Measurements from ENCODE around the gene EHD1.

- TF ChIP-seq CTCF (IDR thresholded peaks at IDR 0.05) (no peak), POLR2A (IDR thresholded peaks at IDR 0.05) (no peak), POLR2AphosphoS5 (IDR thresholded peaks at IDR 0.05) (no peak), EP300 (IDR thresholded peaks at IDR 0.05; ENCODE audit: low read depth) (no peak)
Measured at GRCh38 chr11:64827451-64827839, 51.0 kb downstream of the EHD1 start.
